K562 (cell line): ENCODE data around the gene FBXW9. TPM values are rescaled to one million over a fixed set of nuclear protein-coding genes. Genes with fewer than 3 reads are reported as not detected.

ENCODE experiments used
- ATAC-seq: fragments of 200-7000 bp; cut with Tn5 transposase; 3 replicates; pipeline ENCODE4 v1.9.1; 2020; ENCODE audit warnings: moderate library complexity
- BruUV-seq: library from RNA; stranded (reverse); fragments of 400-500 nt; replicated peaks from 2 replicates; lab custom pipeline; 2021; lab: Mats Ljungman, UMichigan
- CTCF ChIA-PET: fragments of 300-600 bp; formaldehyde crosslinking; extraction: SDS; loops from one replicate; lab custom pipeline; 2021; ENCODE audit warnings: low intra/inter-chr PET ratio; lab: Yijun Ruan, JAX
- POLR2A ChIA-PET: fragments of 300-600, 350-650 bp; sonication (Branson Sonifier 250); formaldehyde crosslinking; extraction: SDS; loops from one replicate; lab custom pipeline; 2021; ENCODE audit warnings: antibody characterized with exemption, inconsistent platforms; lab: Yijun Ruan, JAX
- DNase-seq, 4 experiments: peaks; one replicate each; pipeline versions ENCODE4 v3.0.0 to v3.0.0-alpha.2; 2011 to 2018; ENCODE audit warnings: low spot score in 3 of 4, mixed read lengths in 3 of 4; ENCODE audit errors: extremely low read depth in 1 of 4
- FAIRE-seq: peaks from 2 replicates; lab custom pipeline; 2011; peaks lifted over from hg19 to GRCh38; lab: Jason Lieb, UNC
- H2AFZ ChIP-seq: 2 replicates; pipeline ENCODE4 v1.6.0; 2011; ENCODE audit warnings: low read depth, low read length, control low read depth, inconsistent platforms
- H3K27ac ChIP-seq: fragments of 200-600 bp; 3 replicates; pipeline ENCODE4 v1.8.0; 2011; ENCODE audit warnings: low read depth, mild to moderate bottlenecking, control low read depth, inconsistent platforms, low read length, moderate library complexity, mixed read lengths; ENCODE audit errors: extremely low read depth
- H3K27me3 ChIP-seq, 2 experiments: fragments of 300-600 bp in 1 of 2; 2 replicates in 1 of 2; 3 replicates in 1 of 2; pipeline versions ENCODE4 v1.6.0 to v1.8.0; 2011; ENCODE audit warnings: inconsistent platforms in 2 of 2, low read length in 2 of 2, mild to moderate bottlenecking in 1 of 2, mixed read lengths in 1 of 2, moderate library complexity in 1 of 2; ENCODE audit not compliant: control insufficient read depth in 2 of 2, insufficient read depth in 2 of 2
- H3K36me3 ChIP-seq: fragments of 300-600 bp; 3 replicates; pipeline ENCODE4 v1.8.0; 2011; ENCODE audit warnings: mild to moderate bottlenecking, low read length, inconsistent platforms; ENCODE audit not compliant: control insufficient read depth, insufficient read depth
- H3K4me1 ChIP-seq, 2 experiments: fragments of 200-600 bp in 1 of 2; replicated peaks in 1 of 2; 2 replicates in 1 of 2; 3 replicates in 1 of 2; pipeline versions ENCODE4 v1.5.1 to v1.8.0; 2011; ENCODE audit warnings: inconsistent platforms in 2 of 2, low read length in 2 of 2, mild to moderate bottlenecking in 1 of 2, mixed read lengths in 1 of 2, moderate library complexity in 1 of 2; ENCODE audit not compliant: control insufficient read depth in 2 of 2, insufficient read depth in 2 of 2
- H3K4me2 ChIP-seq: 2 replicates; pipeline ENCODE4 v1.6.1; 2011; ENCODE audit warnings: low read length, control low read depth, inconsistent platforms, mixed read lengths; ENCODE audit not compliant: insufficient read depth
- H3K4me3 ChIP-seq: fragments of 200-600 bp; sonication (generic), shearing (Covaris generic); 2 replicates; pipeline ENCODE4 v1.5.1; 2016; ENCODE audit warnings: control low read depth, inconsistent platforms
- H3K79me2 ChIP-seq: fragments of 200-600 bp; 3 replicates; pipeline ENCODE4 v1.8.0; 2011; ENCODE audit warnings: low read length, inconsistent platforms; ENCODE audit not compliant: control insufficient read depth, insufficient read depth
- H3K9ac ChIP-seq, 2 experiments: 2 replicates each; pipeline versions ENCODE4 v1.6.0 to v1.6.1; 2011; ENCODE audit warnings: low read depth in 2 of 2, low read length in 2 of 2, control low read depth in 1 of 2, inconsistent platforms in 1 of 2, mild to moderate bottlenecking in 1 of 2, mixed read lengths in 1 of 2; ENCODE audit not compliant: insufficient read depth in 1 of 2
- H3K9me1 ChIP-seq: one replicate; pipeline ENCODE4 v1.6.0; 2011; ENCODE audit warnings: inconsistent platforms, mild to moderate bottlenecking, low read length, moderate library complexity; ENCODE audit not compliant: control insufficient read depth, insufficient read depth
- H3K9me3 ChIP-seq: replicated peaks from 2 replicates; pipeline ENCODE4 v1.5.1; 2011; ENCODE audit warnings: low read depth, low read length, inconsistent platforms; ENCODE audit not compliant: control insufficient read depth, insufficient read depth
- H4K20me1 ChIP-seq: replicated peaks from 2 replicates; pipeline ENCODE4 v1.6.1; 2011; ENCODE audit warnings: low read length, inconsistent platforms, mixed read lengths; ENCODE audit not compliant: control insufficient read depth, insufficient read depth
- HSF4 ChIP-seq: fragments of 250-450 bp; sonication (Bioruptor Pico); IDR thresholded peaks from 2 replicates; pipeline ENCODE4 v2.1.2; 2022; ENCODE audit warnings: mild to moderate bottlenecking, moderate library complexity, borderline replicate concordance
- ZC3H4 ChIP-seq: sonication (generic); formaldehyde crosslinking; IDR thresholded peaks from 2 replicates; pipeline ENCODE4 v1.9.0; 2021; ENCODE audit warnings: missing genetic modification reagents, borderline replicate concordance
- ZFX ChIP-seq: sonication (generic); formaldehyde crosslinking; IDR thresholded peaks from 2 replicates; pipeline ENCODE4 v1.8.0; 2022; ENCODE audit warnings: mild to moderate bottlenecking, missing genetic modification reagents, moderate library complexity
- ZNF644 ChIP-seq: fragments of 200-800 bp; sonication (Bioruptor generic); IDR thresholded peaks from 2 replicates; pipeline ENCODE4 v1.6.1; 2016; ENCODE audit warnings: low read depth, missing genetic modification characterization, missing compliant biosample characterization
- WGBS: fragments of 100-300 bp; shearing (Covaris generic); methylation state at CpG from one replicate; pipeline ENCODE4 v1.1.6; 2016; ENCODE audit warnings: low coverage, mixed read lengths; ENCODE audit not compliant: insufficient coverage; ENCODE audit errors: missing lambda C conversion rate; 5-methylcytosine and 5-hydroxymethylcytosine counted together
- in situ Hi-C: fragments of 300-500 bp; cut with MboI; formaldehyde crosslinking; loops from 4 replicates; pipeline ENCODE4 v1.15.0; 2018; ENCODE audit warnings: inconsistent platforms, mixed read lengths
- intact Hi-C: fragments of 100-400 bp; cut with micrococcal nuclease; formaldehyde crosslinking; loops from 2 replicates; pipeline ENCODE4 v1.14.2; 2022
- polyA plus RNA-seq, 8 experiments: library from polyadenylated mRNA; depleted of rRNA in 4 of 8; stranded (reverse) in 5 of 8; unstranded in 3 of 8; fragments of >200 nt; fragmentation: Nextera tagmentation in 2 of 8; fragmentation: Illumina TruSeq in 1 of 8; extraction: Ambion mirVana in 2 of 8; extraction: Trizol in 1 of 8; gene quantifications; 2 replicates each; pipeline versions ENCODE4 v1.2.1 to v1.2.3, GENCODE V29; 2011 to 2014; ENCODE audit warnings: inconsistent platforms in 1 of 8, missing spikeins in 1 of 8
- total RNA-seq, 7 experiments: library from RNA; depleted of rRNA in 6 of 7; stranded (reverse); fragments of >200 nt in 6 of 7; fragmentation: Illumina TruSeq in 2 of 7; extraction: Trizol in 2 of 7; gene quantifications; 2 replicates each; pipeline versions ENCODE4 v1.2.1 to v1.2.3, GENCODE V29; 2011 to 2021; ENCODE audit warnings: low replicate concordance in 1 of 7
- TF ChIP-seq, protein P1 (sequence below): fragments of 200-800 bp; sonication (Bioruptor generic); IDR thresholded peaks from 2 replicates; pipeline ENCODE4 v1.6.1; 2017; ENCODE audit warnings: missing genetic modification characterization, missing compliant biosample characterization
- TF ChIP-seq, protein P2 (sequence below): sonication (generic); formaldehyde crosslinking; IDR thresholded peaks from 2 replicates; pipeline ENCODE4 v1.5.0; 2020; ENCODE audit warnings: missing genetic modification reagents
- TF ChIP-seq, protein P3 (sequence below): IDR thresholded peaks from 2 replicates; pipeline ENCODE4 v1.6.1; 2011; ENCODE audit not compliant: insufficient read length; ENCODE audit errors: extremely low read depth

FBXW9 gene
- total and polyA plus RNA-seq, 9 of the 15 experiments (the other 6 are each of a cell fraction or from before 2014, with no cell fraction given), result 0.23 to 21.7 (median 6.2) TPM

DNA sequence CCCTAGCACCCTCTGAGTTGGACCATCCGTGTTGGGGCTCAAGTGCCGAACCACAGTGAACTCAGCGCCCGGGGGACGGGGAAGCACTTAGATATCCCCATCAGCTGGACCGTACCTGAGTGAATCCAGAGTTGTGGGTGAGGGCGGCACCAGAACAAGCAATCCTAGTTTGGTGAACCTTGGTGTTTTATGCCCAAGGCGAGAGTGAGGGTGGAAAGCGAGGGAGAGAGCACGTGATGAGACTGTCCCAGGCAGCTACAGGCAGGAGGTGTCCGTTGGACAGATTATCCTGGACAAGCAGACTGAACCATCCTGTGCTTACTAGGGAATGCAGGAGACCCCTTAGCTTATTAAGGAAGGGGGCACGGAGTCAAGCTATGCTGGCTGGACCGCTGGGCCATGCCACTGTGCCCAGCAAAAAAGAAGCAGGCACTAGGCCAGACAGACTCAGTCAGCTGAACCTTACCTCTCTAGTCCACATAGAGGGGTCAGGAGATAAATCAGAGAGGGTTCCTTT lies 41.5 kb upstream of the FBXW9 start:
- no peak for DNase-seq
- H3K4me1 ChIP-seq, result peaks cover 7 to 18% of the 10 kb centered on the region in 2 experiments
- H4K20me1 ChIP-seq, result peaks cover 10% of the 10 kb centered on the region
- no peaks in the 10 kb centered on the region for H3K9me3 ChIP-seq
- FAIRE-seq, result no peak
- CTCF ChIA-PET, result interaction anchor here (0.6 kb wide), 1 partner anchor 101 kb away, joined by 3 read pairs; the partner anchor contains the start of gene MAST1
- H3K9me1 ChIP-seq, result no peaks in the 10 kb centered on the region
- peak overlapping the region; percentile 97 for H3K27ac ChIP-seq
- H3K4me2 ChIP-seq, result peak overlapping the region; percentile 99
- in situ Hi-C loops, result no loop called here
- peak overlapping the region; percentile 90 to 93 for H3K9ac ChIP-seq
- TF ChIP-seq, protein P1, sequence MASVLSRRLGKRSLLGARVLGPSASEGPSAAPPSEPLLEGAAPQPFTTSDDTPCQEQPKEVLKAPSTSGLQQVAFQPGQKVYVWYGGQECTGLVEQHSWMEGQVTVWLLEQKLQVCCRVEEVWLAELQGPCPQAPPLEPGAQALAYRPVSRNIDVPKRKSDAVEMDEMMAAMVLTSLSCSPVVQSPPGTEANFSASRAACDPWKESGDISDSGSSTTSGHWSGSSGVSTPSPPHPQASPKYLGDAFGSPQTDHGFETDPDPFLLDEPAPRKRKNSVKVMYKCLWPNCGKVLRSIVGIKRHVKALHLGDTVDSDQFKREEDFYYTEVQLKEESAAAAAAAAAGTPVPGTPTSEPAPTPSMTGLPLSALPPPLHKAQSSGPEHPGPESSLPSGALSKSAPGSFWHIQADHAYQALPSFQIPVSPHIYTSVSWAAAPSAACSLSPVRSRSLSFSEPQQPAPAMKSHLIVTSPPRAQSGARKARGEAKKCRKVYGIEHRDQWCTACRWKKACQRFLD (CRISPR knock-in tag), result peak; percentile 52; the same call in 1 of the 2 replicates
- no peak for TF ChIP-seq HSF4 (CRISPR knock-in tag)
- 0 out of 2 replicates have a peak, but pooled peaks have one; percentile 13 for TF ChIP-seq ZC3H4
- TF ChIP-seq, protein P2, sequence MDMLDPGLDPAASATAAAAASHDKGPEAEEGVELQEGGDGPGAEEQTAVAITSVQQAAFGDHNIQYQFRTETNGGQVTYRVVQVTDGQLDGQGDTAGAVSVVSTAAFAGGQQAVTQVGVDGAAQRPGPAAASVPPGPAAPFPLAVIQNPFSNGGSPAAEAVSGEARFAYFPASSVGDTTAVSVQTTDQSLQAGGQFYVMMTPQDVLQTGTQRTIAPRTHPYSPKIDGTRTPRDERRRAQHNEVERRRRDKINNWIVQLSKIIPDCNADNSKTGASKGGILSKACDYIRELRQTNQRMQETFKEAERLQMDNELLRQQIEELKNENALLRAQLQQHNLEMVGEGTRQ (CRISPR knock-in tag), result peak; percentile 54; the same call in 1 of the 2 replicates
- TF ChIP-seq, protein P3, sequence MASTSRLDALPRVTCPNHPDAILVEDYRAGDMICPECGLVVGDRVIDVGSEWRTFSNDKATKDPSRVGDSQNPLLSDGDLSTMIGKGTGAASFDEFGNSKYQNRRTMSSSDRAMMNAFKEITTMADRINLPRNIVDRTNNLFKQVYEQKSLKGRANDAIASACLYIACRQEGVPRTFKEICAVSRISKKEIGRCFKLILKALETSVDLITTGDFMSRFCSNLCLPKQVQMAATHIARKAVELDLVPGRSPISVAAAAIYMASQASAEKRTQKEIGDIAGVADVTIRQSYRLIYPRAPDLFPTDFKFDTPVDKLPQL, result no peak
- TF ChIP-seq ZFX, result peak; percentile 15; the same call in 1 of the 2 replicates
- TF ChIP-seq ZNF644, result no peak
- H3K36me3 ChIP-seq, result peaks cover 32% of the 10 kb centered on the region; the same call in 2 of the 3 replicates
- no peak for ATAC-seq
- intact Hi-C loops, result no loop called here
- peaks cover 42% of the 10 kb centered on the region for H3K79me2 ChIP-seq
- H3K27me3 ChIP-seq, result no peaks in the 10 kb centered on the region
- H2AFZ ChIP-seq, result peak overlapping the region; percentile 94; the same call in 1 of the 2 replicates
- H3K4me3 ChIP-seq, result peak overlapping the region; percentile 63
- TSS peak; percentile 79 for BruUV-seq
- WGBS, result 7% methylated on average over 13 of the region's 13 CpGs
- POLR2A ChIA-PET, result interaction anchor here (0.6 to 2.2 kb wide), 6 partner anchors 9 to 1040 kb away, joined by 3 to 10 read pairs (median 6); partner anchors contain the start of genes JUNB and TNPO2
